Activated effector memory CD4-positive, alpha-beta T cell treated with anti-CD3 and anti-CD28 coated beads, Interleukin-2, amount 50 U/mL, for 16 hours (primary cell): ENCODE data around the gene FBXW8.

Experiments
- DNase-seq: peaks from one replicate; pipeline ENCODE4 v3.0.0-alpha.2; 2020

Gene FBXW8

GRCh38 chr12:116910645-116911451 is at the start of gene FBXW8:
TSS of gene FBXW8 (plus strand) at chr12:116910950. CDS start at chr12:116911038, 88 bp downstream.
- peak; percentile 86 for DNase-seq

- peak; percentile 69 for DNase-seq
Measured at GRCh38 chr12:116861320-116861719, 49.4 kb upstream of the FBXW8 start.

GRCh38 chr12:116862167-116862566 is 48.6 kb upstream of the FBXW8 start:
- DNase-seq: no peak

- no peak for DNase-seq
Measured at GRCh38 chr12:116863275-116863767, 47.4 kb upstream of the FBXW8 start.

- no peak for DNase-seq
Measured at GRCh38 chr12:116864371-116865160, 46.2 kb upstream of the FBXW8 start.

- DNase-seq: no peak
Measured at GRCh38 chr12:116867523-116867922, 43.2 kb upstream of the FBXW8 start.

GRCh38 chr12:116870306-116870705 is 40.4 kb upstream of the FBXW8 start:
- DNase-seq: no peak

GRCh38 chr12:116874324-116874995 is 36.3 kb upstream of the FBXW8 start:
- no peak for DNase-seq

- DNase-seq: no peak
Measured at GRCh38 chr12:116876151-116876869, 34.4 kb upstream of the FBXW8 start.

GRCh38 chr12:116878567-116879508 is 31.9 kb upstream of the FBXW8 start:
- no peak for DNase-seq

GRCh38 chr12:116879509-116880212 is 31.1 kb upstream of the FBXW8 start:
- no peak for DNase-seq

GRCh38 chr12:116880213-116880816 is 30.4 kb upstream of the FBXW8 start:
- DNase-seq: no peak

- peak; percentile 65 for DNase-seq
Measured at GRCh38 chr12:116880817-116881324, 29.9 kb upstream of the FBXW8 start.

- DNase-seq: no peak
Measured at GRCh38 chr12:116881325-116881876, 29.3 kb upstream of the FBXW8 start, which contains the start of gene HRK. TSS of gene HRK (minus strand) at chr12:116881441. CDS start at chr12:116881307, 134 bp downstream.

GRCh38 chr12:116881877-116882507 is 28.8 kb upstream of the FBXW8 start:
- DNase-seq: no peak

- DNase-seq: no peak
Measured at GRCh38 chr12:116882742-116883141, 28.0 kb upstream of the FBXW8 start.

- no peak for DNase-seq
Measured at GRCh38 chr12:116884871-116885270, 25.9 kb upstream of the FBXW8 start.

- DNase-seq: no peak
Measured at GRCh38 chr12:116885491-116885890, 25.3 kb upstream of the FBXW8 start.

GRCh38 chr12:116887244-116887643 is 23.5 kb upstream of the FBXW8 start:
- no peak for DNase-seq
